ENCODE results near the gene SPRY1.

GRCh38 chr4:123398853-123399626 is 2.4 kb downstream of the SPRY1 start:
- TF ChIP-seq CTCF (IDR thresholded peaks at IDR 0.05) (peak in 2 of 4 experiments; percentile 10 to 19), POLR2AphosphoS5 (IDR thresholded peaks at IDR 0.05) (peak; percentile 52)
